ENCODE measurements around the gene CERT1.

- TF ChIP-seq CTCF (conservative IDR thresholded peaks at IDR 0.05): no peak
- TF ChIP-seq ZFX (IDR thresholded peaks at IDR 0.05): no peak
These were observed 137.6 kb downstream of the CERT1 start for GRCh38 chr5:75373862-75374261.
